ENCODE data around the gene UBE2Q2. TPM values are rescaled to one million over a fixed set of nuclear protein-coding genes. Genes with fewer than 3 reads are reported as not detected.

Gene UBE2Q2
- total RNA-seq, 1 experiment from 2014 or later, result 40.5 TPM

- H3K4me3 ChIP-seq (ENCODE audit: low read depth, low read length), result no peak overlapping the region
- H3K27ac Mint-ChIP-seq (ENCODE audit: unreplicated experiment), result no peak overlapping the region
- no TSS peak for BruUV-seq (replicated peaks)
- H3K36me3 Mint-ChIP-seq (ENCODE audit: insufficient read depth, unreplicated experiment), result no peaks in the 10 kb centered on the region
- H3K4me1 ChIP-seq, result no peaks in the 10 kb centered on the region
- no peaks in the 10 kb centered on the region for H3K27me3 ChIP-seq (replicated peaks; ENCODE audit: control insufficient read depth, insufficient read depth, low read length)
- no peak overlapping the region for H3K4me3 Mint-ChIP-seq (ENCODE audit: unreplicated experiment)
- intact Hi-C loops (cut with micrococcal nuclease; ENCODE audit: unreplicated experiment), result no loop called here
- TF ChIP-seq CTCF (IDR thresholded peaks at IDR 0.05; ENCODE audit: insufficient read depth in 1 of 2, low read depth in 1 of 2, low read length in 1 of 2, severe bottlenecking in 1 of 2, unreplicated experiment in 1 of 2), result no peak
- ChIA-PET POLR2A (no interaction called here), CTCF (no interaction called here)
- no peak for DNase-seq
- H3K4me1 Mint-ChIP-seq (ENCODE audit: low read depth, unreplicated experiment), result peaks cover 5% of the 10 kb centered on the region
- no peaks in the 10 kb centered on the region for H3K9me3 Mint-ChIP-seq (ENCODE audit: unreplicated experiment)
- no peaks in the 10 kb centered on the region for H3K27me3 Mint-ChIP-seq (ENCODE audit: insufficient read depth, unreplicated experiment)
- no peaks in the 10 kb centered on the region for H3K9me3 ChIP-seq
- H3K36me3 ChIP-seq (ENCODE audit: control insufficient read depth, insufficient read depth, low read length), result no peaks in the 10 kb centered on the region
Measured at GRCh38 chr15:75817138-75817935, 25.9 kb upstream of the UBE2Q2 start.

- ChIA-PET POLR2A (no interaction called here), CTCF (no interaction called here)
- Histone ChIP-seq H3K9me3 (no peaks in the 10 kb centered on the region), H3K27me3 (replicated peaks; ENCODE audit: control insufficient read depth, insufficient read depth, low read length) (no peaks in the 10 kb centered on the region), H3K36me3 (ENCODE audit: control insufficient read depth, insufficient read depth, low read length) (no peaks in the 10 kb centered on the region), H3K4me1 (peaks cover 22% of the 10 kb centered on the region), H3K4me3 (ENCODE audit: low read depth, low read length) (no peak overlapping the region)
- TF ChIP-seq CTCF (IDR thresholded peaks at IDR 0.05; ENCODE audit: insufficient read depth in 1 of 2, low read depth in 1 of 2, low read length in 1 of 2, severe bottlenecking in 1 of 2, unreplicated experiment in 1 of 2), result no peak
- no TSS peak for BruUV-seq (replicated peaks)
- no peaks in the 10 kb centered on the region for H3K9me3 Mint-ChIP-seq (ENCODE audit: unreplicated experiment)
- no peak for DNase-seq
- no peak overlapping the region for H3K4me3 Mint-ChIP-seq (ENCODE audit: unreplicated experiment)
- H3K27me3 Mint-ChIP-seq (ENCODE audit: insufficient read depth, unreplicated experiment), result no peaks in the 10 kb centered on the region
- intact Hi-C loops (cut with micrococcal nuclease; ENCODE audit: unreplicated experiment), result no loop called here
- no peak overlapping the region for H3K27ac Mint-ChIP-seq (ENCODE audit: unreplicated experiment)
- peaks cover 24% of the 10 kb centered on the region for H3K4me1 Mint-ChIP-seq (ENCODE audit: low read depth, unreplicated experiment)
- peaks cover 6% of the 10 kb centered on the region for H3K36me3 Mint-ChIP-seq (ENCODE audit: insufficient read depth, unreplicated experiment)
Measured at GRCh38 chr15:75820206-75820605, 23.0 kb upstream of the UBE2Q2 start.

GRCh38 chr15:75821786-75822345 lies 21.4 kb upstream of the UBE2Q2 start:
- Mint-ChIP-seq H3K4me1 (ENCODE audit: low read depth, unreplicated experiment) (peaks cover 30% of the 10 kb centered on the region), H3K36me3 (ENCODE audit: insufficient read depth, unreplicated experiment) (peaks cover 6% of the 10 kb centered on the region), H3K9me3 (ENCODE audit: unreplicated experiment) (no peaks in the 10 kb centered on the region), H3K27me3 (ENCODE audit: insufficient read depth, unreplicated experiment) (no peaks in the 10 kb centered on the region), H3K27ac (ENCODE audit: unreplicated experiment) (peak overlapping the region; percentile 93), H3K4me3 (ENCODE audit: unreplicated experiment) (no peak overlapping the region)
- no TSS peak for BruUV-seq (replicated peaks)
- H3K4me3 ChIP-seq (ENCODE audit: low read depth, low read length), result no peak overlapping the region
- no peaks in the 10 kb centered on the region for H3K27me3 ChIP-seq (replicated peaks; ENCODE audit: control insufficient read depth, insufficient read depth, low read length)
- DNase-seq, result no peak
- H3K36me3 ChIP-seq (ENCODE audit: control insufficient read depth, insufficient read depth, low read length), result no peaks in the 10 kb centered on the region
- ChIA-PET POLR2A (interaction anchor here (0.6 kb wide), 1 partner anchor 799 kb away, joined by 3 read pairs; no protein-coding TSS in a partner anchor), CTCF (interaction anchor here (1.3 kb wide), 1 partner anchor 12 kb away, joined by 6 read pairs; no protein-coding TSS in a partner anchor)
- no peaks in the 10 kb centered on the region for H3K9me3 ChIP-seq
- intact Hi-C loops (cut with micrococcal nuclease; ENCODE audit: unreplicated experiment), result no loop called here
- TF ChIP-seq CTCF (IDR thresholded peaks at IDR 0.05; ENCODE audit: insufficient read depth in 1 of 2, low read depth in 1 of 2, low read length in 1 of 2, severe bottlenecking in 1 of 2, unreplicated experiment in 1 of 2), result no peak
- peaks cover 35% of the 10 kb centered on the region for H3K4me1 ChIP-seq
